ENCODE measurements around the gene EFCAB6. TPM values are rescaled to one million over a fixed set of nuclear protein-coding genes. Genes with fewer than 3 reads are reported as not detected.

Gene EFCAB6
- total and polyA plus RNA-seq, 2 of the 4 experiments (the other 2 are of a cell fraction), result 0.44 to 1.1 TPM

DNA sequence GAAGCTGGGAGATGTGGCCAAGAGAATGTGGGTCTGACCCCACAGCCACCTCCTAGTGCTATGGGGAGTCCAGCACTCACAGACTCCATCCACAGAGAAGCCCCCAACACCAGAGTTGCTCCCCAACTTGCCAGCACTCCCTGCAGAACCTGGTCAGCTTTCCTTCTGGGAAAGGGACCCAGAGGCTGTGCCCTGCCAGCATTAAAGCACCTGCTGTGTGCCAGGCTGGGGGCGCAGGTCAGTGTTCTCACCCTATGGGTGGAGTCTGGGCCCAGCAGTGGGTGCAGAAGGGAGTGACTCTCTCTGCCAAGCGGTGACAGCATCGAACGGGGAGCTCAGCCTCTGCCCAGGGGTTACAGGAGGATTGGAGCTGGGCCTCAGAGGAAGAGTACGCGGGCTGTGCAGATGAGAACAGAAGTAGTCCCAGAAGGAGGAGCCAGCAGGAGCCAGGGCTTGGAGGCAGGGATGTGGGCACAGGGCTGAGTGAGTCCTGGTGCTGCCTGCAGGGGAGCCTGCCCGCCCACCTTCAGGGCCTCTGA lies 285.9 kb downstream of the EFCAB6 start:
- H2BK15ac ChIP-seq (ENCODE audit: low read depth, low read length), result no peak overlapping the region
- H3K18ac ChIP-seq (ENCODE audit: low read depth, low read length), result no peak overlapping the region
- no peak overlapping the region for H2BK5ac ChIP-seq (ENCODE audit: low read depth, low read length, poor library complexity, severe bottlenecking)
- TF ChIP-seq BHLHE40 (IDR thresholded peaks at IDR 0.05; ENCODE audit: low read depth, low read length), result no peak
- TF ChIP-seq NFE2L2 (IDR thresholded peaks at IDR 0.05; ENCODE audit: low read depth, low read length), result no peak
- no peak for TF ChIP-seq RCOR1 (IDR thresholded peaks at IDR 0.05; ENCODE audit: insufficient replicate concordance, low read length)
- H3K4me3 ChIP-seq (ENCODE audit: insufficient read depth, low read depth, low read length), result no peak overlapping the region
- no peak overlapping the region for H3K27ac ChIP-seq (ENCODE audit: insufficient read depth, low read length)
- dilution Hi-C loops (cut with HindIII; ENCODE audit: low sequenced_read_pairs, unreplicated experiment) (no loop called here), intact Hi-C loops (cut with micrococcal nuclease) (no loop called here), in situ Hi-C loops (cut with MboI; ENCODE audit: low sequenced_read_pairs) (no loop called here)
- no peak for DNase-seq
- no peak overlapping the region for H3K4ac ChIP-seq (ENCODE audit: low read depth, low read length)
- H3K9ac ChIP-seq (ENCODE audit: low read depth, low read length), result no peak overlapping the region
- no peak overlapping the region for H4K91ac ChIP-seq (ENCODE audit: insufficient read depth, low read depth, low read length)
- no peak overlapping the region for H3K23ac ChIP-seq (ENCODE audit: low read depth, low read length)
- H3K36me3 ChIP-seq (ENCODE audit: control insufficient read depth, insufficient read depth, low read length), result no peaks in the 10 kb centered on the region
- H3K14ac ChIP-seq (replicated peaks; ENCODE audit: low read depth, low read length), result no peak overlapping the region
- H2BK120ac ChIP-seq (ENCODE audit: low read depth, low read length), result no peak overlapping the region
- H3K4me1 ChIP-seq (ENCODE audit: control insufficient read depth, insufficient read depth, low read length), result no peaks in the 10 kb centered on the region
- 87% methylated on average over 4 of the region's 7 CpGs; no CpG with 5 or more reads in 1 of the 2 experiments for WGBS, 2 experiments (ENCODE audit: extremely low coverage in 2 of 2, insufficient read length in 1 of 2)
- no peaks in the 10 kb centered on the region for H3K9me3 ChIP-seq (ENCODE audit: control insufficient read depth, insufficient read depth, low read length)
- no peaks in the 10 kb centered on the region for H4K20me1 ChIP-seq (ENCODE audit: insufficient read depth, low read length)
- no peaks in the 10 kb centered on the region for H3K9me1 ChIP-seq (ENCODE audit: insufficient read depth, low read length)
- no peak overlapping the region for H4K8ac ChIP-seq (ENCODE audit: low read depth in 2 of 2, low read length in 2 of 2)
- ATAC-seq (ENCODE audit: low read depth), result no peak
- H2AK5ac ChIP-seq (ENCODE audit: low read depth, low read length), result no peak overlapping the region
- no peak overlapping the region for H2BK20ac ChIP-seq (ENCODE audit: low read depth, low read length)
- BruUV-seq (replicated peaks), result no TSS peak
- no peak overlapping the region for H4K5ac ChIP-seq (ENCODE audit: low read depth, low read length)
- no peaks in the 10 kb centered on the region for H3K27me3 ChIP-seq (ENCODE audit: control insufficient read depth, insufficient read depth, low read length)
- no peak overlapping the region for H3K4me2 ChIP-seq (ENCODE audit: low read depth, low read length)
- POLR2A ChIA-PET (ENCODE audit: unreplicated experiment), result no interaction called here
- no peaks in the 10 kb centered on the region for H3K79me1 ChIP-seq (ENCODE audit: low read depth in 1 of 2, low read length in 2 of 2)
- CTCF ChIA-PET, result no interaction called here
- no peak overlapping the region for H2AK9ac ChIP-seq (replicated peaks; ENCODE audit: low read depth, low read length, poor library complexity)
- no peak overlapping the region for H2AFZ ChIP-seq (replicated peaks; ENCODE audit: low read length, poor library complexity)
- H3K56ac ChIP-seq (ENCODE audit: extremely low read depth, insufficient read depth, low read length), result no peak overlapping the region
